Measurements from ENCODE around the gene CASK. TPM values are rescaled to one million over a fixed set of nuclear protein-coding genes. Genes with fewer than 3 reads are reported as not detected.

The CASK gene
- total and polyA plus RNA-seq, 2 experiments from 2014 or later: 82.9 to 95.7 TPM

DNA sequence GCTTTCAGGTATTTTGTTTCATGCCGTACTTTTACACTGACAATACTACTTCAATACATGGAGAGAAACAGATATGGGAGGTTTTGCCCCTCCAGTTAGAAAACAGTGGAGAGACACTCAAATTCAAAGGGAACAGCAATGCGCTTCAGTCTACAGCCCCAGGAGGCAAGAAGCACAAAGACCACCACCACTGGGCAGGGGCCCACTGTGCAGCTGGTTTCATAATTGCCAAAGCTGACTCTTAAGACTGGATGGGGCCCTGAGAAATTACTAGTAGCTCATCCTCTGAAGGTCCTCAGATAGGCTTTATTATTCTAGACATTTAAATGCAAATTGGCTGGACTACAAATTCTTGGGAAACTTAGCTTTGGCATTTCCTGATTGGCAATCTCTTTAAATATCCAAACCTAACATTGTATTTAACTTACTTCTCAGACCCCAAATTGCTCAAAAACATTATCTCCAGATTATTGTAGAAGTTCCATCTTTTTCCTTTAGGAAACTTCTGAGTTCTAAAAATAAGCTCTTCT lies 320.5 kb downstream of the CASK start:
- Histone ChIP-seq H4K20me1 (ENCODE audit: insufficient read depth, poor library complexity, severe bottlenecking) (no peaks in the 10 kb centered on the region), H3K9me2 (replicated peaks; ENCODE audit: insufficient read depth) (no peaks in the 10 kb centered on the region), H3K4me3 (no peak overlapping the region), H3K4me1 (ENCODE audit: insufficient read depth) (no peaks in the 10 kb centered on the region), H3K79me2 (no peaks in the 10 kb centered on the region), H3K36me3 (replicated peaks; ENCODE audit: insufficient read depth, low read depth) (no peaks in the 10 kb centered on the region), H3K27me3 (no peaks in the 10 kb centered on the region), H2AFZ (no peak overlapping the region), H3K9me3 (ENCODE audit: low read depth) (no peaks in the 10 kb centered on the region), H3K27ac (no peak overlapping the region), H3K4me2 (no peak overlapping the region)
- TF ChIP-seq EZH2phosphoT487 (IDR thresholded peaks at IDR 0.05; ENCODE audit: low read depth, severe bottlenecking, unreplicated experiment): no peak
- TF ChIP-seq EZH2 (IDR thresholded peaks at IDR 0.05; ENCODE audit: borderline replicate concordance): no peak
- TF ChIP-seq, protein P1, sequence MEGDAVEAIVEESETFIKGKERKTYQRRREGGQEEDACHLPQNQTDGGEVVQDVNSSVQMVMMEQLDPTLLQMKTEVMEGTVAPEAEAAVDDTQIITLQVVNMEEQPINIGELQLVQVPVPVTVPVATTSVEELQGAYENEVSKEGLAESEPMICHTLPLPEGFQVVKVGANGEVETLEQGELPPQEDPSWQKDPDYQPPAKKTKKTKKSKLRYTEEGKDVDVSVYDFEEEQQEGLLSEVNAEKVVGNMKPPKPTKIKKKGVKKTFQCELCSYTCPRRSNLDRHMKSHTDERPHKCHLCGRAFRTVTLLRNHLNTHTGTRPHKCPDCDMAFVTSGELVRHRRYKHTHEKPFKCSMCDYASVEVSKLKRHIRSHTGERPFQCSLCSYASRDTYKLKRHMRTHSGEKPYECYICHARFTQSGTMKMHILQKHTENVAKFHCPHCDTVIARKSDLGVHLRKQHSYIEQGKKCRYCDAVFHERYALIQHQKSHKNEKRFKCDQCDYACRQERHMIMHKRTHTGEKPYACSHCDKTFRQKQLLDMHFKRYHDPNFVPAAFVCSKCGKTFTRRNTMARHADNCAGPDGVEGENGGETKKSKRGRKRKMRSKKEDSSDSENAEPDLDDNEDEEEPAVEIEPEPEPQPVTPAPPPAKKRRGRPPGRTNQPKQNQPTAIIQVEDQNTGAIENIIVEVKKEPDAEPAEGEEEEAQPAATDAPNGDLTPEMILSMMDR (IDR thresholded peaks at IDR 0.05; ENCODE audit: poor library complexity): no peak
- no peak for DNase-seq (ENCODE audit: low spot score)
- WGBS (ENCODE audit: low lambda C conversion rate, missing lambda C conversion rate): 93% methylated on average over 2 of the region's 2 CpGs

DNA sequence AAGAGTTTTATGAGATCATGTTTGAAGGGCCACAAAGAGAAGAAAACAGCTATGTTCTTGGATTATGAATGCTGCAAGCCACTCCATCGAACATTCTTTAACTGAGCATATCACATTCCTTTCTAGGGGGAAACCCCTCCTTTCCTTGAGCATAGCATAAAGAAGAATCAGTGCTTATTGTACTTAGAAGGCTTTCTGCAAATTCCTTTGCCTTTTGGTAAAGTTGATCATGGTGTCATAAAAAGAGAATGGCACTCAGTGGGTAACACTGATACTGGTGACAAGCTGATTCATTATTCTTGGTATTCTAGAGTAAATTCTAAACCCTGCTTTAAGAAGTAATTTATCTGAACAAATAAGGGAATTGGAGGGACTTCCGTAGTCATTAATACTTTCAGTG lies 323.1 kb downstream of the CASK start:
- Histone ChIP-seq H3K9me2 (replicated peaks; ENCODE audit: insufficient read depth) (no peaks in the 10 kb centered on the region), H3K4me3 (no peak overlapping the region), H4K20me1 (ENCODE audit: insufficient read depth, poor library complexity, severe bottlenecking) (no peaks in the 10 kb centered on the region), H3K4me1 (ENCODE audit: insufficient read depth) (no peaks in the 10 kb centered on the region), H3K27ac (peak overlapping the region; percentile 5), H3K4me2 (no peak overlapping the region), H3K79me2 (no peaks in the 10 kb centered on the region), H2AFZ (no peak overlapping the region), H3K27me3 (no peaks in the 10 kb centered on the region), H3K36me3 (replicated peaks; ENCODE audit: insufficient read depth, low read depth) (no peaks in the 10 kb centered on the region), H3K9me3 (ENCODE audit: low read depth) (no peaks in the 10 kb centered on the region)
- no peak for DNase-seq (ENCODE audit: low spot score)
- TF ChIP-seq EZH2 (IDR thresholded peaks at IDR 0.05; ENCODE audit: borderline replicate concordance) (no peak), EZH2phosphoT487 (IDR thresholded peaks at IDR 0.05; ENCODE audit: low read depth, severe bottlenecking, unreplicated experiment) (no peak)
- TF ChIP-seq, protein P1 (IDR thresholded peaks at IDR 0.05; ENCODE audit: poor library complexity): no peak
- WGBS (ENCODE audit: low lambda C conversion rate, missing lambda C conversion rate): 55% methylated on average over 2 of the region's 2 CpGs

DNA sequence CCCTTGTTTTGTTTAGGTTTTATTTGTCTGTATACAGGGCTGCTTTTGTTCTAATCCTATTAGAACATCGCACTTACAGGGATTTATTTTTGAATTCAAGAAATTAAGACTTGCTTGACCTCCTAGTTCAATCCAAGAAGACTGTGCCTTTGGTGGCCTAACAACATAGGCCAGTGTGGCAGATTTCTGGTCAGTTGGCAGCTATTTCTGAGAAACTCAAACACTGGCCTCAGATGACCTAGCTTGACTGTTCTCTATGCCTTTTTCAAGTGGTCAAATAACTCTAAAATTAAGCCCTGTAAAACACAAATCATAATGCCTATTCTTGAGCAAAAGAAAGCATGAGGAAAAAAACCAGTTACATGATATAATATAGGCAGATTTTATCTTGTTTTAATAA lies 323.8 kb downstream of the CASK start:
- no peaks in the 10 kb centered on the region for H3K27me3 ChIP-seq
- H3K9me3 ChIP-seq (ENCODE audit: low read depth): no peaks in the 10 kb centered on the region
- no peaks in the 10 kb centered on the region for H3K79me2 ChIP-seq
- no peak overlapping the region for H2AFZ ChIP-seq
- no peak overlapping the region for H3K27ac ChIP-seq
- no peaks in the 10 kb centered on the region for H3K4me1 ChIP-seq (ENCODE audit: insufficient read depth)
- DNase-seq (ENCODE audit: low spot score): no peak
- no peaks in the 10 kb centered on the region for H4K20me1 ChIP-seq (ENCODE audit: insufficient read depth, poor library complexity, severe bottlenecking)
- no peaks in the 10 kb centered on the region for H3K9me2 ChIP-seq (replicated peaks; ENCODE audit: insufficient read depth)
- no peak for TF ChIP-seq EZH2phosphoT487 (IDR thresholded peaks at IDR 0.05; ENCODE audit: low read depth, severe bottlenecking, unreplicated experiment)
- no peak for TF ChIP-seq EZH2 (IDR thresholded peaks at IDR 0.05; ENCODE audit: borderline replicate concordance)
- TF ChIP-seq, protein P1 (IDR thresholded peaks at IDR 0.05; ENCODE audit: poor library complexity): no peak
- no peak overlapping the region for H3K4me3 ChIP-seq
- H3K36me3 ChIP-seq (replicated peaks; ENCODE audit: insufficient read depth, low read depth): no peaks in the 10 kb centered on the region
- no peak overlapping the region for H3K4me2 ChIP-seq
- WGBS (ENCODE audit: low lambda C conversion rate, missing lambda C conversion rate): 87% methylated on average over 1 of the region's 1 CpG
